ENCODE data around the gene LKAAEAR1. TPM values are rescaled to one million over a fixed set of nuclear protein-coding genes. Genes with fewer than 3 reads are reported as not detected.

LKAAEAR1 gene
- total RNA-seq, 3 donors from 2014 or later = 0.64 TPM; not detected in 2

DNA sequence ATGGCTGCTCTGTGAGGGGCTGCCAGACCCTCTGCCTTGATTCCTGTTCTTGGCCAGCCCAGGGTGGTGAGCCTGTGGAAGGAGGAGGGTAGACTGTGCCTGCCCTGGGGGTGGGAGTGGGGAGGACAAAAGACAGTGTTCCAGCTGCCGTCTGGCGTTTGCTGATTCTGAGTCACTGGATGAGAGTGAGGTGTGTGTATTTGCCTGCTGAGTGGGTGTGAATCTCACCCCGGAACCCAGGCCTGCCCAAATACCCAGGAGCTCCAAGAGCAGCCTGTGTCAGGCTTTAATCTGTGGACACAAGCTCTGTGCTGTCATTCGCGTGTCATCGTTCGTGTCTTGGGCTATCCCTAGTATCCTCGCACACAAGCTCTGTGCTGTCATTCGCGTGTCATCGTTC is 2.6 kb upstream of the LKAAEAR1 start:
- intact Hi-C loops (cut with DNase I; ENCODE audit: low total_unique reads) = no loop called here
- Histone ChIP-seq H3K9me3 (no peaks in the 10 kb centered on the region), H3K27ac (no peak overlapping the region), H3K27me3 (peaks cover 0 to 9% of the 10 kb centered on the region in 2 donors), H3K36me3 (no peaks in the 10 kb centered on the region), H3K4me1 (peaks cover 0 to 4% of the 10 kb centered on the region in 2 donors), H3K4me3 (no peak overlapping the region)
- DNase-seq (ENCODE audit: low spot score in 2 of 2) = no peak
- TF ChIP-seq POLR2AphosphoS5 (IDR thresholded peaks at IDR 0.05) = no peak
- no peak for TF ChIP-seq CTCF (IDR thresholded peaks at IDR 0.05)
- no peak for TF ChIP-seq POLR2A (IDR thresholded peaks at IDR 0.05)

GRCh38 chr20:64084685-64085152 is 521 bp upstream of the LKAAEAR1 start:
- intact Hi-C loops (cut with DNase I; ENCODE audit: low total_unique reads) = no loop called here
- no peak overlapping the region for H3K27ac ChIP-seq
- peaks cover 0 to 4% of the 10 kb centered on the region in 2 donors for H3K4me1 ChIP-seq

GRCh38 chr20:64083378-64083803 is 807 bp downstream of the LKAAEAR1 start:
- DNase-seq (ENCODE audit: low spot score in 2 of 2) = peak in 1 of 2 donors; percentile 41
- intact Hi-C loops (cut with DNase I; ENCODE audit: low total_unique reads) = no loop called here

More at GRCh38 chr20:64084685-64085152, 521 bp upstream of the LKAAEAR1 start:
- Histone ChIP-seq H3K36me3 (no peaks in the 10 kb centered on the region), H3K4me3 (peak overlapping the region in 1 of 3 donors; percentile 13), H3K9me3 (no peaks in the 10 kb centered on the region), H3K27me3 (peaks cover 0 to 9% of the 10 kb centered on the region in 2 donors)
- DNase-seq (ENCODE audit: low spot score in 2 of 2) = no peak
- TF ChIP-seq POLR2AphosphoS5 (IDR thresholded peaks at IDR 0.05) = no peak
- no peak for TF ChIP-seq CTCF (IDR thresholded peaks at IDR 0.05)

DNA sequence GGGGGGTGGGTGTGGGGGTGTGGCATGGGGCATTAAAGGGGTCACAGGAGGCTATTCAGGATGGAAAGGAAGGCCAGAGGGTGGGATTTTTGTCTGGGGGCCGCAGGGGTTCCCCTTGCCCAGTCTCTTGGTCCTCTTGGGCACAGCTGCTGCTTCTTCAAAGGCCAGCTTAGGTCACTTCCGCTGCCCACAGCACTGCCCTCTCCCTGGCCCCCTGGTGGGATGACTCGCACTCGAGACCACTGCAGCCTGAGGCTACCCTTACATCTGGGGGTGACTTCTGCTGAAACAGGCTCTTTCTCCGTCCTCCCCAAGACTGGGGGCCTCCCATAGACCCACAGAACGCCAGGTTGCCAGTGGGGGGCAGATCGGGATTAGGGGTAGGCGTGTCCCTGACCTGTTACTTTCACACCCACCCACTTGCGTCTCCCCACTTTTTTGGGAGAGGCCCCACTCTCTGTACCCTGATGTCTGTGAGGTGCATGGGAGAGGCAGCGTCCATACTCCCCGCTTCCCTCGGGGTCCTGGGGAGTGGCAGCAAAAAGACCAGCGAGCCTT is 1.3 kb downstream of the LKAAEAR1 start:
- Histone ChIP-seq H3K4me3 (peak overlapping the region; percentile 45 to 77 (median 55)), H3K27me3 (peaks cover 0 to 9% of the 10 kb centered on the region in 2 donors), H3K4me1 (peaks cover 9 to 13% of the 10 kb centered on the region in 2 donors), H3K36me3 (no peaks in the 10 kb centered on the region), H3K9me3 (no peaks in the 10 kb centered on the region), H3K27ac (no peak overlapping the region)
- DNase-seq (ENCODE audit: low spot score in 2 of 2) = no peak
- no peak for TF ChIP-seq CTCF (IDR thresholded peaks at IDR 0.05)
- intact Hi-C loops (cut with DNase I; ENCODE audit: low total_unique reads) = no loop called here

More at GRCh38 chr20:64083378-64083803, 807 bp downstream of the LKAAEAR1 start:
- no peak for TF ChIP-seq POLR2AphosphoS5 (IDR thresholded peaks at IDR 0.05)
- no peak for TF ChIP-seq POLR2A (IDR thresholded peaks at IDR 0.05)
- peak in 2 of 3 donors; percentile 35 to 40 for TF ChIP-seq CTCF (IDR thresholded peaks at IDR 0.05)
- Histone ChIP-seq H3K4me3 (peak overlapping the region; percentile 45 to 77 (median 55)), H3K4me1 (peaks cover 9 to 12% of the 10 kb centered on the region in 2 donors), H3K36me3 (no peaks in the 10 kb centered on the region), H3K9me3 (no peaks in the 10 kb centered on the region), H3K27ac (no peak overlapping the region), H3K27me3 (peaks cover 0 to 9% of the 10 kb centered on the region in 2 donors)

GRCh38 chr20:64082126-64082731 is 2.0 kb downstream of the LKAAEAR1 start:
- H3K9me3 ChIP-seq = no peaks in the 10 kb centered on the region
- peaks cover 9 to 13% of the 10 kb centered on the region in 2 donors for H3K4me1 ChIP-seq
- intact Hi-C loops (cut with DNase I; ENCODE audit: low total_unique reads) = no loop called here
- H3K4me3 ChIP-seq = no peak overlapping the region
- DNase-seq (ENCODE audit: low spot score in 2 of 2) = no peak
- H3K36me3 ChIP-seq = no peaks in the 10 kb centered on the region
- no peak overlapping the region for H3K27ac ChIP-seq
- H3K27me3 ChIP-seq = peaks cover 0 to 9% of the 10 kb centered on the region in 2 donors
- TF ChIP-seq CTCF (IDR thresholded peaks at IDR 0.05) = no peak
- TF ChIP-seq POLR2AphosphoS5 (IDR thresholded peaks at IDR 0.05) = no peak

All from breast epithelium (tissue), 4 donors.